Right lobe of liver (tissue), 4 donors: Measurements from ENCODE around the gene DHX57.

ENCODE experiments used
- POLR2A ChIP-seq: fragments of 450-650 bp; IDR thresholded peaks from one replicate; pipeline ENCODE4 v1.6.1; 2017; ENCODE audit warnings: antibody characterized with exemption, mild to moderate bottlenecking
- TF ChIP-seq, protein P1 (sequence below), 4 donors: fragments of 200-600 bp in 3 of 4; fragments of 450-650 bp in 1 of 4; IDR thresholded peaks; one replicate each; pipeline versions ENCODE4 v1.5.1 to v1.8.0; 2016 to 2022; ENCODE audit warnings: antibody characterized with exemption in 4 of 4, mild to moderate bottlenecking in 2 of 4
- donor health status: DM: no; HTN: no; CAD: no.
- donor health status: DM: no; HTN: no; CAD: no.
- donor health status: DM: no; HTN: yes; CAD: no.

GRCh38 chr2:38765551-38765950 is 110.2 kb downstream of the DHX57 start:
- TF ChIP-seq, protein P1, sequence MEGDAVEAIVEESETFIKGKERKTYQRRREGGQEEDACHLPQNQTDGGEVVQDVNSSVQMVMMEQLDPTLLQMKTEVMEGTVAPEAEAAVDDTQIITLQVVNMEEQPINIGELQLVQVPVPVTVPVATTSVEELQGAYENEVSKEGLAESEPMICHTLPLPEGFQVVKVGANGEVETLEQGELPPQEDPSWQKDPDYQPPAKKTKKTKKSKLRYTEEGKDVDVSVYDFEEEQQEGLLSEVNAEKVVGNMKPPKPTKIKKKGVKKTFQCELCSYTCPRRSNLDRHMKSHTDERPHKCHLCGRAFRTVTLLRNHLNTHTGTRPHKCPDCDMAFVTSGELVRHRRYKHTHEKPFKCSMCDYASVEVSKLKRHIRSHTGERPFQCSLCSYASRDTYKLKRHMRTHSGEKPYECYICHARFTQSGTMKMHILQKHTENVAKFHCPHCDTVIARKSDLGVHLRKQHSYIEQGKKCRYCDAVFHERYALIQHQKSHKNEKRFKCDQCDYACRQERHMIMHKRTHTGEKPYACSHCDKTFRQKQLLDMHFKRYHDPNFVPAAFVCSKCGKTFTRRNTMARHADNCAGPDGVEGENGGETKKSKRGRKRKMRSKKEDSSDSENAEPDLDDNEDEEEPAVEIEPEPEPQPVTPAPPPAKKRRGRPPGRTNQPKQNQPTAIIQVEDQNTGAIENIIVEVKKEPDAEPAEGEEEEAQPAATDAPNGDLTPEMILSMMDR (IDR thresholded peaks at IDR 0.05) = no peak
- TF ChIP-seq POLR2A = no peak
